Left cardiac atrium (tissue), 4 donors: ENCODE data around the gene CCL5. TPM values are rescaled to one million over a fixed set of nuclear protein-coding genes. Genes with fewer than 3 reads are reported as not detected.

Source experiments
- ATAC-seq, 2 donors: fragments of 200-7000 bp; cut with Tn5 transposase; one replicate each; pipeline ENCODE4 v1.9.1; 2020; ENCODE audit warnings: mild to moderate bottlenecking in 2 of 2, moderate library complexity in 2 of 2
- DNase-seq: peaks from one replicate; pipeline ENCODE4 v3.0.0-alpha.2; 2020
- intact Hi-C, 2 donors: fragments of 100-400 bp; cut with DNase I; formaldehyde crosslinking; loops; one replicate each; pipeline versions ENCODE4 v1.14.1 to v1.15.1; 2022 to 2023
- total RNA-seq, 2 donors: library from RNA; stranded (reverse); fragmentation: NEBNext Ultra II Directional; extraction: Animal tissue kit (Norgen Biotek cat#: 25700); gene quantifications; one replicate each; pipeline ENCODE4 v1.2.1, GENCODE V29; 2021
- donor health status: DM: no; HTN: yes; CAD: no.
- donor health status: DM: no; HTN: yes; CAD: no; lungs with severe emphysema.
- donor health status: DM: yes; HTN: yes; CAD: no.
- donor health status: Dilated cardiomyopathy.

CCL5 gene
- total RNA-seq, 2 donors from 2014 or later: 1.7 to 8.6 TPM

GRCh38 chr17:35875072-35875799, 4.9 kb downstream of the CCL5 start:
- intact Hi-C loops: no loop called here
- no peak for DNase-seq

GRCh38 chr17:35872196-35872980, 7.8 kb downstream of the CCL5 start:
- DNase-seq (no peak), ATAC-seq (no peak)
- intact Hi-C loops: no loop called here

More at GRCh38 chr17:35875072-35875799, 4.9 kb downstream of the CCL5 start:
- peak in 1 of 2 donors; percentile 63 for ATAC-seq

- ATAC-seq: peak in 1 of 2 donors; percentile 51
- intact Hi-C loops: no loop called here
- DNase-seq: peak; percentile 27
Measured at GRCh38 chr17:35870906-35871819, 9.0 kb downstream of the CCL5 start.

- ATAC-seq (no peak), DNase-seq (no peak)
- intact Hi-C loops: no loop called here
Measured at GRCh38 chr17:35868737-35869136, 11.4 kb downstream of the CCL5 start, which contains the start of gene HEATR9. HEATR9 (minus strand) TSS chr17:35868891; CDS start chr17:35868742, 149 bp downstream.

- intact Hi-C loops: no loop called here
- ATAC-seq: no peak
- no peak for DNase-seq
Measured at GRCh38 chr17:35867574-35867973, 12.6 kb downstream of the CCL5 start.

GRCh38 chr17:35866341-35866950, 13.7 kb downstream of the CCL5 start:
- DNase-seq (no peak), ATAC-seq (no peak)
- intact Hi-C loops: no loop called here

- ATAC-seq (no peak), DNase-seq (no peak)
- intact Hi-C loops: no loop called here
Measured at GRCh38 chr17:35865412-35866340, 14.5 kb downstream of the CCL5 start.

- intact Hi-C loops: no loop called here
- ATAC-seq (no peak), DNase-seq (no peak)
Measured at GRCh38 chr17:35864853-35865252, 15.3 kb downstream of the CCL5 start.

GRCh38 chr17:35856603-35857002, 23.6 kb downstream of the CCL5 start:
- ATAC-seq (no peak), DNase-seq (no peak)
- intact Hi-C loops: no loop called here

- ATAC-seq: no peak
- DNase-seq: no peak
- intact Hi-C loops: no loop called here
Measured at GRCh38 chr17:35855965-35856364, 24.2 kb downstream of the CCL5 start.

GRCh38 chr17:35849469-35850348, 30.5 kb downstream of the CCL5 start:
- peak; percentile 62 to 63 for ATAC-seq

GRCh38 chr17:35847633-35848373, 32.4 kb downstream of the CCL5 start:
- DNase-seq (no peak), ATAC-seq (no peak)
- intact Hi-C loops: no loop called here

More at GRCh38 chr17:35849469-35850348, 30.5 kb downstream of the CCL5 start:
- no peak for DNase-seq
- intact Hi-C loops: no loop called here

GRCh38 chr17:35847006-35847405, 33.2 kb downstream of the CCL5 start:
- DNase-seq (no peak), ATAC-seq (no peak)
- intact Hi-C loops: no loop called here

- no peak for ATAC-seq
- intact Hi-C loops: no loop called here
- no peak for DNase-seq
Measured at GRCh38 chr17:35846055-35846809, 33.9 kb downstream of the CCL5 start.

GRCh38 chr17:35844547-35844946, 35.6 kb downstream of the CCL5 start:
- DNase-seq (no peak), ATAC-seq (no peak)
- intact Hi-C loops: no loop called here

- ATAC-seq (no peak), DNase-seq (no peak)
- intact Hi-C loops: no loop called here
Measured at GRCh38 chr17:35843698-35844097, 36.5 kb downstream of the CCL5 start.
